Lower lobe of right lung (tissue), 2 donors: ENCODE measurements around the gene TTI1. TPM values are rescaled to one million over a fixed set of nuclear protein-coding genes. Genes with fewer than 3 reads are reported as not detected.

Source experiments
- ATAC-seq, 2 donors: fragments of 200-7000 bp; cut with Tn5 transposase; one replicate each; pipeline ENCODE4 v1.9.1; 2020 to 2022; ENCODE audit warnings: mild to moderate bottlenecking in 2 of 2, moderate library complexity in 2 of 2
- DNase-seq: peaks from one replicate; pipeline ENCODE4 v3.0.0-alpha.2; 2020
- H3K27ac ChIP-seq: fragments of 200-600 bp; one replicate; pipeline ENCODE4 v1.8.0; 2022
- H3K27me3 ChIP-seq: fragments of 200-600 bp; one replicate; pipeline ENCODE4 v1.8.0; 2022; ENCODE audit warnings: low read depth
- H3K36me3 ChIP-seq: fragments of 200-600 bp; one replicate; pipeline ENCODE4 v1.8.0; 2022; ENCODE audit warnings: mild to moderate bottlenecking
- H3K4me1 ChIP-seq: fragments of 200-600 bp; one replicate; pipeline ENCODE4 v1.8.0; 2022
- H3K4me3 ChIP-seq: fragments of 200-600 bp; one replicate; pipeline ENCODE4 v1.8.0; 2022; ENCODE audit warnings: mild to moderate bottlenecking
- H3K9me3 ChIP-seq: fragments of 200-600 bp; one replicate; pipeline ENCODE4 v1.8.0; 2022
- intact Hi-C: fragments of 100-400 bp; cut with DNase I; formaldehyde crosslinking; loops from one replicate; pipeline ENCODE4 v1.11.0; 2022
- total RNA-seq: library from RNA; stranded (reverse); fragmentation: NEBNext Ultra II Directional; extraction: Animal tissue kit (Norgen Biotek cat#: 25700); gene quantifications from one replicate; pipeline ENCODE4 v1.2.1, GENCODE V29; 2021
- TF ChIP-seq, protein P1 (sequence below): fragments of 200-600 bp; IDR thresholded peaks from one replicate; pipeline ENCODE4 v1.8.0; 2022; ENCODE audit warnings: antibody characterized with exemption, mild to moderate bottlenecking
- donor health status: DM: no; HTN: yes; CAD: no; lungs with severe emphysema.

Gene TTI1
- total RNA-seq, 1 donor from 2014 or later, result 16.7 TPM

DNA sequence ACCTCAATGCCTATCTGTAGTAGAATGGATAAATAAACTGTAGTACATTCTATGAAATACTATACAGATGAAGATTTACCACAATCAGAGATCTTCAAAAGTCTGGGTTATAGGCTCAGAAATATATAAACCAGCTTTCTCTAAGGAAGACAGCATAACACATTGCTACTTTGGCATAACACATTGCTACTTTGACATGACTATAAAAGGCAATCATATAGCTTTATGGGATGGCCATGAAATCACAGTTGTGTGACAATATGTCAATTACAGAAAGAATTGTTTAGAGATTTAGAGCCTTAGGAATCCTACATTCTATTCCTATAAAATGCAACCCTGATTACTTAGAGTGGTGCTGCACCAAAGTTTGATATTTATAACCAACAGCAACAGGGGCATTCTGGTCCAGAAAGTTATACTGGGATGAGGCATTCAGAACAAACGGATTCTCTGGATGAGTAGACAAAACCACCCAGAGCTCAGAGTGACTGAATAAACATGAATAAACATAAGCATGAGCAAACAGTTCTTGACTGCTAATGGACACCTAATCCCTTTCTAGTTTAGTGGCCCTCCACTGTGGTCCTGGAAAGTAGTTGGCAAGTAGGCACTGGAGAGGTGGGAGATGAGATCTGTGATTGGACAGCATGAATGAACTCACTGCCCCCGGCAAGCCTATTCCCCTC lies 12.0 kb downstream of the TTI1 start:
- intact Hi-C loops, result no loop called here
- no peaks in the 10 kb centered on the region for H3K27me3 ChIP-seq
- H3K4me1 ChIP-seq, result peaks cover 16% of the 10 kb centered on the region
- no peak overlapping the region for H3K27ac ChIP-seq
- H3K36me3 ChIP-seq, result peaks cover 12% of the 10 kb centered on the region
- ATAC-seq (no peak), DNase-seq (no peak)
- TF ChIP-seq, protein P1, sequence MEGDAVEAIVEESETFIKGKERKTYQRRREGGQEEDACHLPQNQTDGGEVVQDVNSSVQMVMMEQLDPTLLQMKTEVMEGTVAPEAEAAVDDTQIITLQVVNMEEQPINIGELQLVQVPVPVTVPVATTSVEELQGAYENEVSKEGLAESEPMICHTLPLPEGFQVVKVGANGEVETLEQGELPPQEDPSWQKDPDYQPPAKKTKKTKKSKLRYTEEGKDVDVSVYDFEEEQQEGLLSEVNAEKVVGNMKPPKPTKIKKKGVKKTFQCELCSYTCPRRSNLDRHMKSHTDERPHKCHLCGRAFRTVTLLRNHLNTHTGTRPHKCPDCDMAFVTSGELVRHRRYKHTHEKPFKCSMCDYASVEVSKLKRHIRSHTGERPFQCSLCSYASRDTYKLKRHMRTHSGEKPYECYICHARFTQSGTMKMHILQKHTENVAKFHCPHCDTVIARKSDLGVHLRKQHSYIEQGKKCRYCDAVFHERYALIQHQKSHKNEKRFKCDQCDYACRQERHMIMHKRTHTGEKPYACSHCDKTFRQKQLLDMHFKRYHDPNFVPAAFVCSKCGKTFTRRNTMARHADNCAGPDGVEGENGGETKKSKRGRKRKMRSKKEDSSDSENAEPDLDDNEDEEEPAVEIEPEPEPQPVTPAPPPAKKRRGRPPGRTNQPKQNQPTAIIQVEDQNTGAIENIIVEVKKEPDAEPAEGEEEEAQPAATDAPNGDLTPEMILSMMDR, result no peak
- no peaks in the 10 kb centered on the region for H3K9me3 ChIP-seq
- no peak overlapping the region for H3K4me3 ChIP-seq

DNA sequence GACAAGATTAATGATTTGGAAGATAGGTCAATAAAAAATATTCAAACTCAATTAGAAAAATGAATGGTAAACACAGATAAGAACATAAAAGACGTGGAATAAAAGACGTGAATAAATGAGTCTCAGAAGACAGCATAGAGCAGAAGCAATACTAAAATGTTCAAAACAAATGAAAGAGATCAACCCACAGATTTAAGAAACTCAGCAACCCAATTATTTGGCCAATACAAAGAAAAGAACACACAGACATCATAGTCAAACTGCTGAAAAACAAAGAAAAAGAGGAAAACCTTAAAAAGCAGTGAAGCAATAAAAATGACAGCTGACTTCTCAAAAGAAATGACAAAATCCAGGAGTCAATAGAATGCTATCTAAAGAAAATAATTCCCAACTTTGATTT lies 14.9 kb downstream of the TTI1 start:
- ATAC-seq, result no peak
- Histone ChIP-seq H3K36me3 (peaks cover 28% of the 10 kb centered on the region), H3K27me3 (no peaks in the 10 kb centered on the region), H3K27ac (no peak overlapping the region), H3K9me3 (no peaks in the 10 kb centered on the region), H3K4me1 (peaks cover 6% of the 10 kb centered on the region), H3K4me3 (no peak overlapping the region)
- TF ChIP-seq, protein P1, result no peak
- intact Hi-C loops, result no loop called here
- DNase-seq, result no peak

DNA sequence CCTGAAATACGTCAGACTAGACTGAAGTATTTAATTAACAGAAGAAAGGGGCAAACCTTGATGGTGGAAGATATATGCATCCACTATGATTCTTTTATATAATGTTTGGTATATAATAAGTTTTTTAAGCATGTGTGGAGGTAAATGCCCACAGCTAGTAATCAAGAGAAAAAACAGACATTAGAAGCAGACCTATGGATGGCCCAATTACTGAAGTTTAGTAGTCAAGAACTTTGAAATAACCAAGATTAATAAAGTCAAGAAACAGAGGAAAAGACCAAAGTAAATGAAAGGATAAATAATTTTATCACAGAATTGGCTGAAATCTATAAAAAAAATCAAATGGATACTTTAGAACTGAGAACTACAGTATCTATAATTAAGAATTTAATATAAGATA lies 15.3 kb downstream of the TTI1 start:
- H3K4me1 ChIP-seq, result peaks cover 2% of the 10 kb centered on the region
- no peak overlapping the region for H3K27ac ChIP-seq
- H3K4me3 ChIP-seq, result no peak overlapping the region
- peaks cover 33% of the 10 kb centered on the region for H3K36me3 ChIP-seq
- DNase-seq (no peak), ATAC-seq (no peak)
- intact Hi-C loops, result no loop called here
- no peaks in the 10 kb centered on the region for H3K27me3 ChIP-seq
- no peaks in the 10 kb centered on the region for H3K9me3 ChIP-seq
- TF ChIP-seq, protein P1, result no peak

DNA sequence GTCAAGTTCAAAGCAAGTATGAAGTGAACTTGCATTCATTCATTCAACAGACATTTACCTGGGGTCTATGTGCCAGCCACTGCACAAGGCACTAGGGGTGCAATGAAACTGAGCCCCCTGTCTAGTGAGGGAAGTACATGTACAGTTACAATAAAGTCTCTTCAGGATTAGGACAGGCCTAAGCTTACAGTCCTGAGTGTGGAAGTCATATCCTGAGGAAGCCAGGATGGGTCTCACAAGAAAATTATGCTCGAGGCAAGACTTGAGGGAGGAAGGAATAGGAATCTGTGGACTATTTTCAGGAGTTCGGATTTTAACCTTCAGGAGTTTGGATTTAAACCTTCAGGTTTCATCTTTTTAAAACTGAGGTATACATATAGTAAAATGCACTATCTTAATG lies 19.4 kb downstream of the TTI1 start:
- H3K9me3 ChIP-seq, result no peaks in the 10 kb centered on the region
- no peak overlapping the region for H3K27ac ChIP-seq
- no peaks in the 10 kb centered on the region for H3K4me1 ChIP-seq
- DNase-seq (no peak), ATAC-seq (no peak)
- no peaks in the 10 kb centered on the region for H3K27me3 ChIP-seq
- intact Hi-C loops, result no loop called here
- no peak overlapping the region for H3K4me3 ChIP-seq
- H3K36me3 ChIP-seq, result peaks cover 69% of the 10 kb centered on the region
- TF ChIP-seq, protein P1, result no peak

DNA sequence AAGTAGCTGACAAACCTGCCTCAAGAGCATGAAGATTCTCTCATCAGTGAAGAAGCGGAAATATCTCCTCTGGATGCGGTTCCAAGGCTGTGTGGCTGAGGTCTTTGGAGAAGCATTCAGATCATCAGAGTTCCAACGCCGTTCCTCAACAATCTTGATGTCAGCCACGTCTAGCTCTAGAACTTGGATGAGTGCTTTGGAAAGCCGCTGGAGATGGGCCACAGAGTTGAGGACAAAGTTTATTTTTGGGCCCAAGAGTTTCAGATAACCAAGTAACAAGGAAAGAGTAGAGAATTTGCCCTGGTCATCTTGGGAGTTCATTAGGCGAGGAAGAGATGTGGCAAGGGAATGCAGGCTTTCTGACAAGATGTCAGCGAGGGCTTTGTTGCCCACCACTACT lies 20.9 kb downstream of the TTI1 start:
- Histone ChIP-seq H3K27me3 (no peaks in the 10 kb centered on the region), H3K4me1 (no peaks in the 10 kb centered on the region), H3K9me3 (no peaks in the 10 kb centered on the region), H3K4me3 (no peak overlapping the region), H3K27ac (no peak overlapping the region), H3K36me3 (peaks cover 69% of the 10 kb centered on the region)
- ATAC-seq (no peak), DNase-seq (no peak)
- intact Hi-C loops, result no loop called here
- TF ChIP-seq, protein P1, result no peak
